ENCODE data around the gene PGM1. TPM values are rescaled to one million over a fixed set of nuclear protein-coding genes. Genes with fewer than 3 reads are reported as not detected.

PGM1 gene
- total and polyA plus RNA-seq, 2 donors (not counting 3 experiments of a cell fraction or from before 2014, with no cell fraction given), result 9.3 to 21.0 TPM

DNA sequence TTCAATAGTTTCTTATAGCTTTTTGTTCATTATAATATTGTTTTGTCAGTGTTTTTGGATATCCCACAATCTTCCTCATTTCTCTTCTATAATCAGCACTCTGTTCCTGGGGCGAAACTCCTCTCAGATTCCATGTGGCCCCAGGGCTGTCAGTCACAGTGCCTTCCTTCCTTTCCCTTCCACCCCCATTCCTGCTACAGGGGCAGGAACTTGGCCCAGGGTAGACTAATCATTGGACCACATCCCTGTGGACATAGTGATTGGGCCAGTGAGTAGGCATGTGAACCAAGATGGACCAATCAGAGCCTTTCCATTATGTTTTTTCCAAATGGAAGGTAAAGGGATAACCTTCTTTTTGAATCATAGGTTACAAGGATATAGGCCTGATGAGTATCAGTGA lies 78.3 kb downstream of the PGM1 start:
- Histone ChIP-seq H3K9me3 (replicated peaks; ENCODE audit: control insufficient read depth, insufficient read depth, low read length) (no peaks in the 10 kb centered on the region), H3K4me1 (ENCODE audit: control insufficient read depth, extremely low read depth, insufficient read depth, low read length) (no peaks in the 10 kb centered on the region), H3K36me3 (ENCODE audit: control insufficient read depth in 2 of 2, extremely low read depth in 1 of 2, insufficient read depth in 2 of 2, low read length in 2 of 2) (no peaks in the 10 kb centered on the region), H3K27ac (ENCODE audit: insufficient read depth, low read depth, low read length) (no peak overlapping the region), H4K20me1 (replicated peaks; ENCODE audit: control insufficient read depth, extremely low read depth, insufficient read depth, low read length) (no peaks in the 10 kb centered on the region), H2AFZ (ENCODE audit: low read depth, low read length) (no peak overlapping the region), H3K9me1 (replicated peaks; ENCODE audit: control insufficient read depth, extremely low read depth, insufficient read depth, low read length) (no peaks in the 10 kb centered on the region), H3K4me2 (ENCODE audit: insufficient read depth, low read length) (no peak overlapping the region), H3K4me3 (replicated peaks in 1 of 3; ENCODE audit: insufficient read depth in 1 of 3, low read depth in 1 of 3, low read length in 3 of 3) (no peak overlapping the region), H3K9ac (replicated peaks; ENCODE audit: extremely low read depth, insufficient read depth, low read length) (no peak overlapping the region), H3K79me2 (ENCODE audit: control insufficient read depth, insufficient read depth, low read length) (no peaks in the 10 kb centered on the region), H3K27me3 (ENCODE audit: control insufficient read depth in 2 of 2, insufficient read depth in 2 of 2, low read length in 2 of 2) (no peaks in the 10 kb centered on the region)
- dilution Hi-C loops (cut with MboI; ENCODE audit: extremely low pct_ligation_motif_present, low sequenced_read_pairs), result loop anchor here (25.0 kb wide), 1 partner anchor 566 kb away; no protein-coding TSS in a partner anchor
- FAIRE-seq (no peak), DNase-seq (ENCODE audit: low read depth, low spot score) (no peak)
- TF ChIP-seq EZH2 (IDR thresholded peaks at IDR 0.05; ENCODE audit: borderline replicate concordance, low read depth, low read length, severe bottlenecking), result no peak
- no peak for TF ChIP-seq POLR2A (IDR thresholded peaks at IDR 0.05; ENCODE audit: low read depth, low read length)
- TF ChIP-seq MYC (IDR thresholded peaks at IDR 0.05; ENCODE audit: low read depth, low read length), result no peak
- TF ChIP-seq GATA2 (IDR thresholded peaks at IDR 0.05; ENCODE audit: insufficient read depth, insufficient read length, low read depth, low read length), result no peak
- TF ChIP-seq CTCF (IDR thresholded peaks at IDR 0.05; ENCODE audit: extremely low read depth in 1 of 2, insufficient read depth in 1 of 2, low read depth in 1 of 2, low read length in 2 of 2), result no peak
- no peak for TF ChIP-seq MAX (IDR thresholded peaks at IDR 0.05; ENCODE audit: insufficient read depth, insufficient read length)
- TF ChIP-seq JUN (IDR thresholded peaks at IDR 0.05; ENCODE audit: borderline replicate concordance, insufficient read depth, insufficient read length, low read depth), result no peak
- no peak for TF ChIP-seq FOS (IDR thresholded peaks at IDR 0.05; ENCODE audit: borderline replicate concordance, insufficient read depth, low read length)
- no peak for TF ChIP-seq POLR2AphosphoS5 (IDR thresholded peaks at IDR 0.05; ENCODE audit: insufficient read depth, low read depth, low read length)
- POLR2A ChIA-PET, result no interaction called here
- CTCF ChIA-PET, result interaction anchor here (9.0 kb wide), 1 partner anchor 573 kb away, joined by 224 read pairs; no protein-coding TSS in a partner anchor
- intact Hi-C loops (cut with micrococcal nuclease), result no loop called here
- no TSS peak for BruUV-seq (replicated peaks)

All from endothelial cell of umbilical vein (primary cell).